ACC112 (cell line): ENCODE data around the gene PLXNA2.

Experiments
- H2AFZ ChIP-seq: fragments of 200-600 bp; sonication (generic); one replicate; pipeline ENCODE4 v1.6.0; 2017; ENCODE audit warnings: antibody characterized with exemption, low read length; ENCODE audit not compliant: unreplicated experiment
- H3K27ac ChIP-seq: fragments of 200-600 bp; sonication (generic); 2 replicates; pipeline ENCODE4 v1.5.1; 2014; ENCODE audit warnings: low read depth, mild to moderate bottlenecking, antibody characterized with exemption, low read length, moderate library complexity
- H3K27me3 ChIP-seq: fragments of 200-600 bp; sonication (generic); 2 replicates; pipeline ENCODE4 v1.6.1; 2014; ENCODE audit warnings: mild to moderate bottlenecking, antibody characterized with exemption, low read length, moderate library complexity, mixed read lengths; ENCODE audit not compliant: insufficient read depth
- H3K36me3 ChIP-seq: fragments of 200-600 bp; sonication (generic); 2 replicates; pipeline ENCODE4 v1.6.1; 2016; ENCODE audit warnings: mild to moderate bottlenecking, antibody characterized with exemption, low read length, moderate library complexity, mixed read lengths; ENCODE audit not compliant: insufficient read depth
- H3K4me1 ChIP-seq: fragments of 200-600 bp; sonication (generic); one replicate; pipeline ENCODE4 v1.6.1; 2016; ENCODE audit warnings: low read length, mixed read lengths; ENCODE audit not compliant: insufficient read depth, unreplicated experiment, control insufficient read depth
- H3K4me3 ChIP-seq: fragments of 200-600 bp; sonication (generic); 2 replicates; pipeline ENCODE4 v1.5.1; 2014; ENCODE audit warnings: mild to moderate bottlenecking, low read depth, low read length
- H3K79me2 ChIP-seq: fragments of 200-600 bp; sonication (generic); one replicate; pipeline ENCODE4 v1.6.0; 2016; ENCODE audit warnings: low read length; ENCODE audit not compliant: control insufficient read depth, unreplicated experiment, insufficient read depth

Gene PLXNA2

DNA sequence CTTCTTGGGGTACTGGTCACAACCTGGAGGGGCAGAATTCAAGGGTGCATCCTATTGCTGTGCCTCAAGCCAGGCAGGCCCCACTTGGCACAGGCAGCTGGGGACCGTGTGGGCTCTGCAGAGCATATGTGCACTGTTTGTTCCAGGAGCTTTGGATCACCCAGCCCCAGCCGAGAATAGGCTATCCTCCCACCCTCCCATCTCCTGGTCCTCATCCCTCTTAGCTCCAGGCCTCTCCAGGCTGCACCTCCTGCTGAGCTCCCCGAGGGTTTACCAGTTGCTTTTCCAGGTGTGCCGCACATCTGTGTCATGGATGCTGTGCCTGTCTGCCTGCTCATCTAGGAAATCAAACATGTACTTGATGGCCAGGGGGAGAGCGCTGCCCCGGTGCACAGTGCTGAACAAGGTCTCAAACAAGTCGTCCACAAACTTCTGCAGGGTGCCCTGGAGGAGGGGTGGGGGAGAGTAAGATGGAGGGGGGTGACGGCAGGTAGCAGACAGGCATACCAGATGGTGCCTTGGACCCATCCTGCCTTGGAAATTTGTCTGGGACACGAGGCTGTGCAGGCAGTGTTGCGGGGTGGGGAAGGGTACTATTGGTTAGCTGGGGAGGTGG is 212.8 kb downstream of the PLXNA2 start:
- Histone ChIP-seq H3K27me3 (no peaks in the 10 kb centered on the region), H3K27ac (no peak overlapping the region)

DNA sequence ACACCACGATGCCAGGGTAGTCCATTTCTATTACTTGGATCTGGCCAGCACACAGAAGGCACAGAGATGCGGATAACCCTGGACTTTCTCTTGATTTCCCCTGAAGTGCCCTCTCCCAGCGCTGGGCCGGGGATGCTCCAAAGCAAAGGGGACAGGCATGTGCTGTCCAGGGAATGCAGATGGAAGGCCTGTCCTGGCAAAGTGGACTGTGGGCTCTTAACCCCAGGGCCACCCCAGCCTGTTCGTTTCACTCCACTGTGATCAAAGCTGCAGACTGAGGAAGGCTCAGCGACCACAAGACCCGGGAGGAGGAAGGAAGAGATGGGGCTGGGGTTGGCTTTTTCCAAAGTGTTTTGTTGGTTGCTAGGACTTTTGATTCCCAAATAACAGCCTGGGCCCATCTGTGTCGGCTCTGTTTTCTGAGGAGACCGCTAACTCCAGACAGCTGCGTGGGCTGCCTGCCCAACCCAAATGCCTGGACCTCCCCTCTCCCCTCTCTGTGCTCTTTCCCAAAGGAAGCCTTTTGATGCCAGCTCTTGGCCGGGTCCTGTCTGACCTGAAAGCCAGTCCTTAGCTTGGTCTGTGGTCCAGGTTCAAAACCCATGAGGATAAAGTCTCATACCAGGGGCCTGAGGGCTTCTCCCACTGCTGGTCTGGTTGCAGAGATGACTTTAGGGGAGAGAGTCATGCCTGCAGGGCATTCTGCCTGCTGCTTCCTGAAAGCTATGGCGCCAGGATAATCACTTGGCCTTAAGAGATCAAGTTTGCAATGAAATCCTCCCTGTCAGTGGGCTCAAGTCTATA is 213.7 kb downstream of the PLXNA2 start:
- Histone ChIP-seq H3K27me3 (no peaks in the 10 kb centered on the region), H3K36me3 (peaks cover 12% of the 10 kb centered on the region; the same call in 1 of the 2 replicates), H3K27ac (peak overlapping the region; percentile 67), H3K4me3 (no peak overlapping the region), H3K4me1 (peaks cover 28% of the 10 kb centered on the region), H2AFZ (no peak overlapping the region), H3K79me2 (no peaks in the 10 kb centered on the region)

More for the DNA sequence above, 212.8 kb downstream of the PLXNA2 start:
- peaks cover 28% of the 10 kb centered on the region for H3K4me1 ChIP-seq
- peaks cover 12% of the 10 kb centered on the region; the same call in 1 of the 2 replicates for H3K36me3 ChIP-seq
- H3K79me2 ChIP-seq = no peaks in the 10 kb centered on the region
- no peak overlapping the region for H2AFZ ChIP-seq
- no peak overlapping the region for H3K4me3 ChIP-seq

- peaks cover 15% of the 10 kb centered on the region; the same call in 1 of the 2 replicates for H3K36me3 ChIP-seq
- H3K4me3 ChIP-seq = peak overlapping the region; percentile 19; the same call in 1 of the 2 replicates
- peaks cover 28% of the 10 kb centered on the region for H3K4me1 ChIP-seq
- peak overlapping the region; percentile 47 for H2AFZ ChIP-seq
- no peaks in the 10 kb centered on the region for H3K79me2 ChIP-seq
- H3K27ac ChIP-seq = peak overlapping the region; percentile 67
- H3K27me3 ChIP-seq = no peaks in the 10 kb centered on the region
Measured at GRCh38 chr1:208029381-208030287, 214.6 kb downstream of the PLXNA2 start.

DNA sequence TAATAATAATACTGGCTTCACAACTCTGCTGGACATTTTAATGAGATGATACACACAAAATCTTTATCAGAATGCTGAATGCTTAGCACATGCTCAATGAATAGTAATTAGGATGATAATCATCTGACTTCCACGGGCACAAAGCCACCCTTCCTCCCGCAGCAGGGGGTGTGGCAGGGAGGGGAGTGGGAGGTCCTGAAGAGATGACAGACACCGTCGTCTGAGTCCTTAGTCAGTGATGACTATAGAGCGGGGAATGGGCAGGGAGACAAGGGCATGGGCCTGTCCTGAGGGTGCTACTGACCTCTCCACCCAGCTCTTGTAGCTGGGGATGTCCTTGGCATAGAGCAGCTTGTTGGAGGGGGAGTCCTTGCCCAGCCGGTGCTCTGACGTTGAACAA is 215.7 kb downstream of the PLXNA2 start:
- H3K36me3 ChIP-seq = peaks cover 15% of the 10 kb centered on the region; the same call in 1 of the 2 replicates
- peaks cover 28% of the 10 kb centered on the region for H3K4me1 ChIP-seq
- H3K27me3 ChIP-seq = no peaks in the 10 kb centered on the region
- H2AFZ ChIP-seq = no peak overlapping the region
- no peaks in the 10 kb centered on the region for H3K79me2 ChIP-seq
- no peak overlapping the region for H3K27ac ChIP-seq
- no peak overlapping the region for H3K4me3 ChIP-seq

DNA sequence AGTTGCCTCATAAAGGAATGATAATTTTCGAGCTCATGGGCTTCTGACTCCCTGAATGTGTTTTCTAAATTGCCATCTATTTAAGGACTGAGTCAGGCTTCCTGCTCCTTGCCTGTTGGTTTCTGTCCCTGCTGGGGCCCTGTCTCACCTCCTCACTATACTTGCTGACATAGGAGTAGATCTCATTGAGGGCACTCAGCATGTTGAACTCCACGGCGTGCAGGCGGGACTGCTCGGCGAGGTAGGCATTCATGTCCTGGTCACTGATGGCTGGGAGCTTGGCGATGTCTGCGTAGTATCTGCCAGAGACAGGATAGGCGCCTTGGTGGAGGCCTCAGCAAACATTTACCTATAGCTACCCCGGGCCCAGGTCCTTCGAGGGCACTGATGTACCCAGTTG is 216.3 kb downstream of the PLXNA2 start:
- no peak overlapping the region for H3K27ac ChIP-seq
- H3K79me2 ChIP-seq = no peaks in the 10 kb centered on the region
- no peak overlapping the region for H3K4me3 ChIP-seq
- no peaks in the 10 kb centered on the region for H3K27me3 ChIP-seq
- peaks cover 15% of the 10 kb centered on the region; the same call in 1 of the 2 replicates for H3K36me3 ChIP-seq
- peaks cover 28% of the 10 kb centered on the region for H3K4me1 ChIP-seq
- H2AFZ ChIP-seq = no peak overlapping the region

- H3K79me2 ChIP-seq = no peaks in the 10 kb centered on the region
- no peaks in the 10 kb centered on the region for H3K27me3 ChIP-seq
- H2AFZ ChIP-seq = no peak overlapping the region
- peaks cover 15% of the 10 kb centered on the region; the same call in 1 of the 2 replicates for H3K36me3 ChIP-seq
- H3K4me3 ChIP-seq = no peak overlapping the region
- no peak overlapping the region for H3K27ac ChIP-seq
- H3K4me1 ChIP-seq = peaks cover 26% of the 10 kb centered on the region
Measured at GRCh38 chr1:208026880-208027438, 217.2 kb downstream of the PLXNA2 start.

- Histone ChIP-seq H3K4me1 (peaks cover 10% of the 10 kb centered on the region), H3K4me3 (no peak overlapping the region), H3K27me3 (no peaks in the 10 kb centered on the region), H3K27ac (no peak overlapping the region), H3K79me2 (no peaks in the 10 kb centered on the region), H3K36me3 (peaks cover 8% of the 10 kb centered on the region; the same call in 1 of the 2 replicates), H2AFZ (no peak overlapping the region)
Measured at GRCh38 chr1:208025031-208025430, 219.2 kb downstream of the PLXNA2 start.

GRCh38 chr1:208024406-208024805 is 219.8 kb downstream of the PLXNA2 start:
- Histone ChIP-seq H3K27me3 (no peaks in the 10 kb centered on the region; the same call in 1 of the 2 replicates), H3K4me3 (no peak overlapping the region), H3K27ac (no peak overlapping the region), H3K4me1 (peaks cover 4% of the 10 kb centered on the region), H2AFZ (no peak overlapping the region), H3K79me2 (no peaks in the 10 kb centered on the region), H3K36me3 (peaks cover 8% of the 10 kb centered on the region; the same call in 1 of the 2 replicates)

DNA sequence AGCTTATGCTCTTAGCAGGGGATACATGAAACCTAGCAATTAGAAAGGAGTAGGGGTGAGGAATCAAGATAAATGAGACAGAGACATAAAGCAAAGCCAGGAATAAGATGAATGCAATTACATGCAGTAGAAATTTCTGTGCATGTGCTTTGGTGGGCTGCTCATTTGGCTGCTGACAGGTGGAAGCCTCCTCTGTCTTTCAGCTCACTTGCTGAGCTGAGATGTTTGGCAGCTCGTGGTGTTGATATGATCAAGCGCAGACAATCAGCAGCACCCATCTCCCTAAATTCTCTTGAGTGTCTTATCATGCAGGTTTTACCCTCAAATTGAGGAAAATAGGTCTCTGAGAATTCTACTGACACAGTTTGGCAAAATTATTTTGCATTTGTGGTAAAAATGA is 224.9 kb downstream of the PLXNA2 start:
- no peaks in the 10 kb centered on the region for H3K4me1 ChIP-seq
- H3K4me3 ChIP-seq = no peak overlapping the region
- H2AFZ ChIP-seq = no peak overlapping the region
- peaks cover 2% of the 10 kb centered on the region; the same call in 1 of the 2 replicates for H3K27me3 ChIP-seq
- H3K36me3 ChIP-seq = no peaks in the 10 kb centered on the region
- H3K27ac ChIP-seq = no peak overlapping the region
- no peaks in the 10 kb centered on the region for H3K79me2 ChIP-seq

DNA sequence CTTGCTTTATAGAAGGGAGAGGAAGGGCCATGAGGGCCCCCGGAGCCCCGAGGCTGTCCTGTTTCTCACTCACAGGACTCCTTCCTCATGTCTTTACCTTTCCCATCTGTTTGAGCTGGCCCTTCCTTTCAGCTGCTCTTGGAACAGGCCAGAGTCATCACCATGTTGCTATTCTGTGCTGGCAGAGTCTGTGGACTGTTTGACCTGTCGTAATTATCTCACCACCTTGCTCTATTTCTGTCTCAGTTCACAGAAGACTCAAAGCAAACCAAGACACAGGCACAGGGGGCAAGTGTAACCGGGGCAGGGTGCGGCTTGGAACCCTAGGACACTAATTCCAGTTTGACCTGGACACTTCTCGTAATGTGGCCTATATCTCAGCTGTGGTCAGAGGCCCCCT is 228.9 kb downstream of the PLXNA2 start:
- Histone ChIP-seq H3K27me3 (peaks cover 2% of the 10 kb centered on the region; the same call in 1 of the 2 replicates), H3K4me1 (no peaks in the 10 kb centered on the region), H3K4me3 (no peak overlapping the region), H3K27ac (no peak overlapping the region), H3K36me3 (no peaks in the 10 kb centered on the region), H3K79me2 (no peaks in the 10 kb centered on the region), H2AFZ (no peak overlapping the region)
